ENCODE measurements around the gene EPN2.

The EPN2 gene

DNA sequence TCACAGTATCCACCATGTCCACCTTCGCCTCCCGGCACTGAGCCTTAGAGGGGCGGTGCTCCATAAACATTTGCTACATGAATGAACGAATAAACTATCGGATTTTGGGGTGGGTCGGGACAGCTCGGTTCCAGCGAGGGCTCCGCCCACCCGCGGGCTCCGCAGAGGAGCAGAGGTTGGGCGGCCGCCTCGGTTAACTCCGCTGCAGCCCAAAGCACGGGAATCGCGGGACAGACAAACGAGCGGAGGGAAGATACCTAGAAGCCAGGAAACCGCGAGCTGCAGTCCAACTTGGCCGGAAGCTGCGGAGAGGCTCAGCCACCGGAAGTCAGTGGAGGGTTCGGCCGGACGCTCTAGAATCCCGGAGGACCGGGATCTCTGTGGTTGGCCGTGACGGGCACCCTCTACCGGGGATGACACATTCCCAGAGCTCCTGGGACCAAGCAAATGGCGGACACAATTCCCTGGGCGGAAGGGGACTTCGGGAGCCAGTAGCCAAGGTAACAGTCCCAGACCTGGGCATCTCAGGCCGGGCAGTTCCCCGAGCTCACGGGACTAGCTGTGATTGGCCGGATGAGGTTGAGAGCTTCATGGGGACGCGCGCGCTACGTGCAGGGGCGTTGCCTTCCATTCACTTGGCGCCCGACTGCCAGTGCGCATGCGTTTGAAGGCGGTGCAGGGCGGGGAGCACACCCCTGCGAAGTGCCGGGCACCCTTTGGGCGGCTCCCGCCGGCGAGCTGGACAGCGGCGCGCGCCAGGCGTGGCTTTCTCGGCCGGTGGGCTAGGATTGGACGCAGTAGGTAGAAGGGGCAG, 140.6 kb downstream of the EPN2 start:
- peak overlapping the region; percentile 94 for H3K27ac ChIP-seq (ENCODE audit: low read length, poor library complexity, severe bottlenecking)
- no peak overlapping the region for H3K4ac ChIP-seq (ENCODE audit: low read depth in 1 of 2, low read length in 2 of 2)
- peak overlapping the region; percentile 40 for H3K4me2 ChIP-seq (ENCODE audit: low read length, poor library complexity, severe bottlenecking)
- H3K23ac ChIP-seq (ENCODE audit: low read length in 2 of 2): no peak overlapping the region
- H2BK120ac ChIP-seq (ENCODE audit: low read depth, low read length): peak overlapping the region; percentile 42
- H3K14ac ChIP-seq (ENCODE audit: low read length in 2 of 2): no peak overlapping the region
- H2AK5ac ChIP-seq (ENCODE audit: low read length, severe bottlenecking): no peak overlapping the region
- H2AFZ ChIP-seq (ENCODE audit: low read depth, low read length): peak overlapping the region; percentile 29
- no peaks in the 10 kb centered on the region for H3K9me3 ChIP-seq (ENCODE audit: control insufficient read depth, low read length)
- peak; percentile 99 for DNase-seq
- H2BK15ac ChIP-seq (ENCODE audit: low read depth, poor library complexity, severe bottlenecking): peak overlapping the region; percentile 82
- H2BK5ac ChIP-seq (ENCODE audit: low read depth, low read length, poor library complexity, severe bottlenecking): peak overlapping the region; percentile 85
- peak overlapping the region; percentile 66 for H4K8ac ChIP-seq (ENCODE audit: low read length)
- H3K36me3 ChIP-seq (ENCODE audit: control insufficient read depth in 1 of 2, insufficient read depth in 2 of 2, low read depth in 1 of 2, low read length in 2 of 2): peaks cover 33 to 36% of the 10 kb centered on the region in 2 experiments
- peak overlapping the region; percentile 82 to 96 for H3K4me3 ChIP-seq (ENCODE audit: insufficient read depth in 1 of 2, low read depth in 1 of 2, low read length in 2 of 2)
- H3K79me1 ChIP-seq (replicated peaks; ENCODE audit: low read length, poor library complexity, severe bottlenecking): peaks cover 31% of the 10 kb centered on the region
- no peak overlapping the region for H2BK12ac ChIP-seq (ENCODE audit: low read length in 2 of 2)
- peak overlapping the region; percentile 54 to 93 for H3K18ac ChIP-seq (ENCODE audit: low read depth in 1 of 2, low read length in 2 of 2)
- peaks cover 14% of the 10 kb centered on the region for H3K4me1 ChIP-seq (ENCODE audit: control insufficient read depth, insufficient read depth, low read depth, low read length)
- under 1% methylated on average over 62 of the region's 67 CpGs for WGBS
- H3K9ac ChIP-seq (ENCODE audit: low read length): peak overlapping the region; percentile 96
- no peaks in the 10 kb centered on the region for H3K27me3 ChIP-seq (ENCODE audit: control insufficient read depth in 1 of 2, insufficient read depth in 1 of 2, low read length in 2 of 2)
- H4K91ac ChIP-seq (ENCODE audit: low read length): peak overlapping the region; percentile 67

DNA sequence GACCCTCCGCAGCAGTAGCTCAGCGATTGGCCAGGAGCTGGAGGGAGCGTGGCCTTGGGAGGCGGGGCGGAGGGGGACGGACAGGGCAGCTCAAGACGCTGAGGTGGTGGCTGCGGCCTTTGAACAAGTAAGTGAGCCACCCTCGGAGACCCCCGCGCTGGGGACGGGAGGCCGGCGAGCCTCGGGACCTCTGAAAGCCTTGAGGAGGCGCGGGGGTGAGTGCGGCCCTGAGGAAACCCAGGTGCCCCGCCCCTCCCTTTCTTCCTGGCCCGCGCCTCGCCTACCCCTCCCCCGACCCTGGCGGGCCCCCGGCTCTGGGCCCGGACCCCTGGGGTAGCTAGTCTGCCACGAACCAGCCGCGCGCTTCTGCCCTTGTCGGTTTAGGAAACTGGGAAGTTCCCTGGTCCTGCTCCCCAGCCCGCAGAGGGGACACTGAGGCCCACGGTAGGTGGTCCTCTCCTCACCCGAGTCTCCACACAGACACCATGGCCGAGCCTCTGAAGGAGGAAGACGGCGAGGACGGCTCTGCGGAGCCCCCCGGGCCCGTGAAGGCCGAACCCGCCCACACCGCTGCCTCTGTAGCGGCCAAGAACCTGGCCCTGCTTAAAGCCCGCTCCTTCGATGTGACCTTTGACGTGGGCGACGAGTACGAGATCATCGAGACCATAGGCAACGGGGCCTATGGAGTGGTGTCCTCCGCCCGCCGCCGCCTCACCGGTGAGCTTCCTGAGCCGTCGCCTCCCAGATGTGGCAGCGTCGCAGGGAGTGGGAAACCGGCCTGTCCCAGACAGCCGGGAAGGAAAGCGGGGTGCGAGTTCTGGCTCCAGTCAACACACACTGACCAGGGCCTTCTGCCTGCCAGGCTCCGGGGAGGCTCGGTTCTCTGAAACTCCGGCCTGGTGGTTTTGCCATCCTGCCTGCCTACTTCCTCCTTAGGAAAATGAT, 141.5 kb downstream of the EPN2 start, which contains the start of gene MAPK7:
TSS of gene MAPK7 (plus strand) at position 83 of the 945 bp plus-strand sequence. CDS start at position 486, 403 bp downstream.
- Histone ChIP-seq H3K79me1 (replicated peaks; ENCODE audit: low read length, poor library complexity, severe bottlenecking) (peaks cover 33% of the 10 kb centered on the region), H3K27me3 (ENCODE audit: control insufficient read depth in 1 of 2, insufficient read depth in 1 of 2, low read length in 2 of 2) (no peaks in the 10 kb centered on the region), H3K27ac (ENCODE audit: low read length, poor library complexity, severe bottlenecking) (peak within 1 kb of the TSS; percentile 94), H2BK120ac (ENCODE audit: low read depth, low read length) (peak within 1 kb of the TSS; percentile 42), H3K4me2 (ENCODE audit: low read length, poor library complexity, severe bottlenecking) (peak within 1 kb of the TSS; percentile 85), H3K36me3 (ENCODE audit: control insufficient read depth in 1 of 2, insufficient read depth in 2 of 2, low read depth in 1 of 2, low read length in 2 of 2) (peaks cover 42 to 45% of the 10 kb centered on the region in 2 experiments), H4K8ac (ENCODE audit: low read length) (peak within 1 kb of the TSS; percentile 66), H3K18ac (ENCODE audit: low read depth in 1 of 2, low read length in 2 of 2) (peak within 1 kb of the TSS; percentile 93 to 95), H4K91ac (ENCODE audit: low read length) (peak within 1 kb of the TSS; percentile 86), H3K4me1 (ENCODE audit: control insufficient read depth, insufficient read depth, low read depth, low read length) (peaks cover 17% of the 10 kb centered on the region), H2BK12ac (ENCODE audit: low read length in 2 of 2) (peak within 1 kb of the TSS; percentile 35 to 76), H2AFZ (ENCODE audit: low read depth, low read length) (peak within 1 kb of the TSS; percentile 55), H2BK5ac (ENCODE audit: low read depth, low read length, poor library complexity, severe bottlenecking) (peak within 1 kb of the TSS; percentile 85), H2AK5ac (ENCODE audit: low read length, severe bottlenecking) (peak within 1 kb of the TSS; percentile 34), H3K4me3 (ENCODE audit: insufficient read depth in 1 of 2, low read depth in 1 of 2, low read length in 2 of 2) (peak within 1 kb of the TSS; percentile 82 to 96), H3K9ac (ENCODE audit: low read length) (peak within 1 kb of the TSS; percentile 96), H3K14ac (ENCODE audit: low read length in 2 of 2) (peak within 1 kb of the TSS in 1 of 2 experiments; percentile 95), H3K4ac (ENCODE audit: low read depth in 1 of 2, low read length in 2 of 2) (peak within 1 kb of the TSS; percentile 78 to 94), H2BK15ac (ENCODE audit: low read depth, poor library complexity, severe bottlenecking) (peak within 1 kb of the TSS; percentile 82), H3K23ac (ENCODE audit: low read length in 2 of 2) (peak within 1 kb of the TSS in 1 of 2 experiments; percentile 91), H3K9me3 (ENCODE audit: control insufficient read depth, low read length) (no peaks in the 10 kb centered on the region)
- WGBS: 6% methylated on average over 68 of the region's 69 CpGs
- DNase-seq: peak; percentile 22

DNA sequence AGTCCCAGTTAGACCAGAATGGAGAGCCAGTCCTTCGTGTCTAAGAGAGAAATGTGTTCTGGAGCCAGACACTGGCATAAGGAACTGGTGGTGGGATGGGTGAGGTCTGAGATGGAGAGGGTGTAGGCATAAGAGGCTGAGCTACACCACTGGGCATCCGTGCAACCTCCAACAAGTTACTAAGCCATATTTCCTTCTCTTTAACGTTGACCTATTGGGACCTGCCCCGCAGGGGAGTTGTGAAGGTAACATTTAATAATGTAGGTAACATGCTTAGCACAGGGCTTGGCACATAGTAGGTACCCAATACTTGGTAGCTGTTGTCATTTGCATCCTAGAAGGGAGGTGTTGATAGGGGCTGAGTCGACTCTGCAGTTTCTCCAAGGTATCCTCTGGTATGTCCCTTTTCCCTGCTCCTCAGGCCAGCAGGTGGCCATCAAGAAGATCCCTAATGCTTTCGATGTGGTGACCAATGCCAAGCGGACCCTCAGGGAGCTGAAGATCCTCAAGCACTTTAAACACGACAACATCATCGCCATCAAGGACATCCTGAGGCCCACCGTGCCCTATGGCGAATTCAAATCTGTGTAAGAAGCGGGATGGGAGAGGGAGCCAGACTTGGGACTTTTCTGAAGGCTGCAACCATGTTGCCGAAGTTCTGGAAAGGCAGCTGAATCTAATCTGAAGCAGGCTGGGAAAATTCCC, 142.3 kb downstream of the EPN2 start:
- peak overlapping the region in 1 of 2 experiments; percentile 94 for H3K4ac ChIP-seq (ENCODE audit: low read depth in 1 of 2, low read length in 2 of 2)
- peak overlapping the region; percentile 85 for H3K4me2 ChIP-seq (ENCODE audit: low read length, poor library complexity, severe bottlenecking)
- no peak overlapping the region for H4K8ac ChIP-seq (ENCODE audit: low read length)
- peaks cover 38% of the 10 kb centered on the region for H3K79me1 ChIP-seq (replicated peaks; ENCODE audit: low read length, poor library complexity, severe bottlenecking)
- H3K9me3 ChIP-seq (ENCODE audit: control insufficient read depth, low read length): no peaks in the 10 kb centered on the region
- peaks cover 18% of the 10 kb centered on the region for H3K4me1 ChIP-seq (ENCODE audit: control insufficient read depth, insufficient read depth, low read depth, low read length)
- WGBS: 93% methylated on average over 12 of the region's 13 CpGs
- H2BK120ac ChIP-seq (ENCODE audit: low read depth, low read length): no peak overlapping the region
- H3K36me3 ChIP-seq (ENCODE audit: control insufficient read depth in 1 of 2, insufficient read depth in 2 of 2, low read depth in 1 of 2, low read length in 2 of 2): peaks cover 51 to 53% of the 10 kb centered on the region in 2 experiments
- peak overlapping the region; percentile 92 for H3K9ac ChIP-seq (ENCODE audit: low read length)
- no peak overlapping the region for H2AFZ ChIP-seq (ENCODE audit: low read depth, low read length)
- no peak overlapping the region for H2BK12ac ChIP-seq (ENCODE audit: low read length in 2 of 2)
- H3K27me3 ChIP-seq (ENCODE audit: control insufficient read depth in 1 of 2, insufficient read depth in 1 of 2, low read length in 2 of 2): no peaks in the 10 kb centered on the region
- no peak overlapping the region for H2AK5ac ChIP-seq (ENCODE audit: low read length, severe bottlenecking)
- H4K91ac ChIP-seq (ENCODE audit: low read length): peak overlapping the region; percentile 86
- H3K4me3 ChIP-seq (ENCODE audit: insufficient read depth in 1 of 2, low read depth in 1 of 2, low read length in 2 of 2): peak overlapping the region; percentile 82 to 96
- H3K23ac ChIP-seq (ENCODE audit: low read length in 2 of 2): no peak overlapping the region
- H2BK15ac ChIP-seq (ENCODE audit: low read depth, poor library complexity, severe bottlenecking): no peak overlapping the region
- no peak overlapping the region for H2BK5ac ChIP-seq (ENCODE audit: low read depth, low read length, poor library complexity, severe bottlenecking)
- no peak overlapping the region for H3K27ac ChIP-seq (ENCODE audit: low read length, poor library complexity, severe bottlenecking)
- H3K14ac ChIP-seq (ENCODE audit: low read length in 2 of 2): no peak overlapping the region
- DNase-seq: no peak
- H3K18ac ChIP-seq (ENCODE audit: low read depth in 1 of 2, low read length in 2 of 2): peak overlapping the region in 1 of 2 experiments; percentile 19

Measured in mesenchymal stem cell (in vitro differentiated cells and primary cell).